Liver (tissue), 9 donors: ENCODE results near the gene NBAS. TPM values are rescaled to one million over a fixed set of nuclear protein-coding genes. Genes with fewer than 3 reads are reported as not detected.
A peak's percentile ranks its signal among the peaks of the same experiment; 100 is the strongest.

Experiments used
- DNase-seq: peaks from one replicate; pipeline ENCODE4 v3.0.0-alpha.2; 2017; ENCODE audit warnings: low spot score
- H3K27ac ChIP-seq, 2 donors: one replicate each; pipeline ENCODE4 v1.7.0; 2013; ENCODE audit warnings: inconsistent platforms in 2 of 2, low read length in 2 of 2, control low read depth in 1 of 2, low read depth in 1 of 2, mild to moderate bottlenecking in 1 of 2
- H3K27me3 ChIP-seq, 4 donors: one replicate each; pipeline versions ENCODE4 v1.6.1 to v1.7.0; 2013; ENCODE audit warnings: low read length in 3 of 4, inconsistent platforms in 1 of 4, mild to moderate bottlenecking in 1 of 4, moderate library complexity in 1 of 4; ENCODE audit not compliant: control insufficient read depth in 4 of 4, insufficient read depth in 4 of 4
- H3K36me3 ChIP-seq, 4 donors: one replicate each; pipeline versions ENCODE4 v1.6.1 to v1.7.0; 2013; ENCODE audit warnings: low read length in 3 of 4, mild to moderate bottlenecking in 3 of 4, low read depth in 1 of 4, moderate library complexity in 1 of 4; ENCODE audit not compliant: control insufficient read depth in 4 of 4, insufficient read depth in 3 of 4
- H3K4me1 ChIP-seq, 4 donors: one replicate each; pipeline versions ENCODE4 v1.6.1 to v1.7.0; 2013; ENCODE audit warnings: low read length in 3 of 4, mild to moderate bottlenecking in 3 of 4, moderate library complexity in 1 of 4; ENCODE audit not compliant: control insufficient read depth in 4 of 4, insufficient read depth in 4 of 4
- H3K4me3 ChIP-seq, 3 donors: one replicate each; pipeline versions ENCODE4 v1.6.1 to v1.7.0; 2013; ENCODE audit warnings: low read length in 3 of 3, control low read depth in 1 of 3, low read depth in 1 of 3, mild to moderate bottlenecking in 1 of 3
- H3K9ac ChIP-seq, 2 donors: one replicate each; pipeline ENCODE4 v1.7.0; 2013; ENCODE audit warnings: low read length in 2 of 2, mild to moderate bottlenecking in 2 of 2, moderate library complexity in 2 of 2, control low read depth in 1 of 2, low read depth in 1 of 2
- H3K9me3 ChIP-seq, 4 donors: one replicate each; pipeline versions ENCODE4 v1.6.1 to v1.7.0; 2013; ENCODE audit warnings: low read length in 3 of 4; ENCODE audit not compliant: control insufficient read depth in 4 of 4
- FOXA1 ChIP-seq: IDR thresholded peaks from 2 replicates; pipeline ENCODE4 v1.6.1; 2016; ENCODE audit warnings: antibody characterized with exemption
- FOXA2 ChIP-seq: IDR thresholded peaks from 2 replicates; pipeline ENCODE4 v1.6.1; 2016; ENCODE audit warnings: antibody characterized with exemption
- HNF4A ChIP-seq, 2 donors: conservative IDR thresholded peaks; 2 replicates each; pipeline ENCODE4 v1.6.1; 2016; ENCODE audit warnings: antibody characterized with exemption in 2 of 2, mild to moderate bottlenecking in 2 of 2
- HNF4G ChIP-seq: IDR thresholded peaks from 2 replicates; pipeline ENCODE4 v1.6.1; 2016; ENCODE audit warnings: antibody characterized with exemption
- JUND ChIP-seq, 2 donors: IDR thresholded peaks; 2 replicates each; pipeline ENCODE4 v1.6.1; 2016; ENCODE audit warnings: antibody characterized with exemption in 2 of 2
- NR2F2 ChIP-seq: IDR thresholded peaks from 2 replicates; pipeline ENCODE4 v1.6.1; 2016; ENCODE audit warnings: antibody characterized with exemption
- RXRA ChIP-seq, 2 donors: IDR thresholded peaks; 2 replicates each; pipeline ENCODE4 v1.6.1; 2017 to 2018; ENCODE audit warnings: antibody characterized with exemption in 2 of 2, mild to moderate bottlenecking in 1 of 2
- SP1 ChIP-seq: IDR thresholded peaks from 2 replicates; pipeline ENCODE4 v1.6.1; 2018; ENCODE audit warnings: antibody characterized with exemption, mild to moderate bottlenecking
- TAF1 ChIP-seq: conservative IDR thresholded peaks from 2 replicates; pipeline ENCODE4 v1.6.1; 2016; ENCODE audit warnings: antibody characterized with exemption, mild to moderate bottlenecking
- YY1 ChIP-seq: IDR thresholded peaks from 2 replicates; pipeline ENCODE4 v1.6.1; 2016; ENCODE audit warnings: antibody characterized with exemption, mild to moderate bottlenecking
- WGBS: extraction: QIAGEN DNeasy Blood & Tissue Kit; methylation state at CpG from one replicate; pipeline ENCODE4 v1.1.7; 2013; 5-methylcytosine and 5-hydroxymethylcytosine counted together
- polyA plus RNA-seq, 2 donors: library from polyadenylated mRNA; stranded (reverse) in 1 of 2; unstranded in 1 of 2; fragments of 200-250 nt in 1 of 2; fragments of >200 nt in 1 of 2; fragmentation: Nextera tagmentation in 1 of 2; extraction: Ambion mirVana in 1 of 2; gene quantifications; one replicate each; pipeline versions ENCODE4 v1.2.1 to v1.2.3, GENCODE V29; 2013 to 2015
- total RNA-seq, 2 donors: library from RNA; depleted of rRNA; stranded (reverse); fragments of >200 nt; gene quantifications; one replicate each; pipeline ENCODE4 v1.2.3, GENCODE V29; 2014
- TF ChIP-seq, protein P1 (sequence below): IDR thresholded peaks from 2 replicates; pipeline ENCODE4 v1.6.1; 2016; ENCODE audit warnings: antibody characterized with exemption
- TF ChIP-seq, protein P2 (sequence below): IDR thresholded peaks from 2 replicates; pipeline ENCODE4 v1.6.1; 2016; ENCODE audit warnings: antibody characterized with exemption
- TF ChIP-seq, protein P3 (sequence below): fragments of 150-350 bp; IDR thresholded peaks from 2 replicates; pipeline ENCODE4 v1.5.1; 2017; ENCODE audit warnings: improper control_type of control experiment, low read depth, low read length; ENCODE audit not compliant: missing input control
- TF ChIP-seq, protein P4 (sequence below): IDR thresholded peaks from 2 replicates; pipeline ENCODE4 v1.6.1; 2016; ENCODE audit warnings: antibody characterized with exemption, mild to moderate bottlenecking
- TF ChIP-seq, protein P5 (sequence below): IDR thresholded peaks from 2 replicates; pipeline ENCODE4 v1.6.1; 2016; ENCODE audit warnings: antibody characterized with exemption
- donor health status: healthy.
- donor health status: healthy.
- donor health status: healthy.
- donor health status: healthy.
- donor health status: healthy.

Gene NBAS
- total and polyA plus RNA-seq, 4 donors, result 10.5 to 40.0 (median 18.9) TPM

DNA sequence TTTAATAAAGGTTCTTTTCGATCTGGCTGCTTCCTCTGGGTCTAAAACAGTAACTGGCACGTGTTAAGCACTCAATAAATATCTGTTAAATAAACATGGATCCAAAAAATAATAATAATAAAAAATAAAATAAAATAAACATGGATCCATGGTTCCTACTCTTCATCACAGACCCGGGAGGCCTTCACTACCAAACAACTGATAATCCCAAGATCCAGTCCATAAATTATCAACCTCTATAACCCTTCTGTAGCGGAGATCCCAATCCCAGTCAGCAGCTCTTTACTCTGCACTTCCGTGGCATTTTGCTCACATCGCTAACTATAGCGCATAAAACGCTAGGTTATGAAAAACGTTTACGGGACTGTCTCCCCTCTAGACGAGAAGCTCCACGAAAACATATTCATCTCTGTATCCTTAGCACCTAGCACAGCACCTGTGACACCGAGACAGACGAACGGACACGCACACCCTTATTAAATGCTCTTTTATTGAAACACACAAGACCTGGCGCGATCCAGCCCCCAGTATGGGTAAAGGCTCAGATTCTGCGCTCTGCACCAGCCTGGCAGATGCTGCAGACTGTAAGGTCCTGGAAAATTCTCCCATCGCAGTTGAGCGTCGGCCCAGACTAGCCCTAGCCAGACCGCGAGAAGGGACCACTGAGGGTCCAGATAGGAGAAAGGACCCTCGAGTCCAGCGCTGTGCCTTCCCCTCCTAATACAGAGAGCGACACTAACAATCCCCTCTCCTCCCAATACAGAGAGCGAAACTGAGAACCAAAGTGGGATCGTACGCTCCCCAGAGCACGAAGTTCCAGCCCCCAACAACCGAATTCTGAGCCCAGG lies 770 bp downstream of the NBAS start:
- TF ChIP-seq RXRA (IDR thresholded peaks at IDR 0.05), result no peak
- TF ChIP-seq, protein P1, sequence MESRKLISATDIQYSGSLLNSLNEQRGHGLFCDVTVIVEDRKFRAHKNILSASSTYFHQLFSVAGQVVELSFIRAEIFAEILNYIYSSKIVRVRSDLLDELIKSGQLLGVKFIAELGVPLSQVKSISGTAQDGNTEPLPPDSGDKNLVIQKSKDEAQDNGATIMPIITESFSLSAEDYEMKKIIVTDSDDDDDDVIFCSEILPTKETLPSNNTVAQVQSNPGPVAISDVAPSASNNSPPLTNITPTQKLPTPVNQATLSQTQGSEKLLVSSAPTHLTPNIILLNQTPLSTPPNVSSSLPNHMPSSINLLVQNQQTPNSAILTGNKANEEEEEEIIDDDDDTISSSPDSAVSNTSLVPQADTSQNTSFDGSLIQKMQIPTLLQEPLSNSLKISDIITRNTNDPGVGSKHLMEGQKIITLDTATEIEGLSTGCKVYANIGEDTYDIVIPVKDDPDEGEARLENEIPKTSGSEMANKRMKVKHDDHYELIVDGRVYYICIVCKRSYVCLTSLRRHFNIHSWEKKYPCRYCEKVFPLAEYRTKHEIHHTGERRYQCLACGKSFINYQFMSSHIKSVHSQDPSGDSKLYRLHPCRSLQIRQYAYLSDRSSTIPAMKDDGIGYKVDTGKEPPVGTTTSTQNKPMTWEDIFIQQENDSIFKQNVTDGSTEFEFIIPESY, result no peak
- TF ChIP-seq HNF4G, result no peak
- no peak for TF ChIP-seq TAF1
- TF ChIP-seq NR2F2, result no peak
- no peak for TF ChIP-seq FOXA2
- DNase-seq, result peak; percentile 54
- WGBS, result 1% methylated on average over 32 of the region's 32 CpGs
- Histone ChIP-seq H3K36me3 (peaks cover 0 to 4% (median under 1%) of the 10 kb centered on the region in 4 donors), H3K9me3 (no peaks in the 10 kb centered on the region), H3K27me3 (no peaks in the 10 kb centered on the region), H3K4me1 (peaks cover 4 to 15% (median 12%) of the 10 kb centered on the region in 4 donors), H3K9ac (peak overlapping the region; percentile 59 to 73), H3K4me3 (peak overlapping the region; percentile 69 to 91 (median 82)), H3K27ac (peak overlapping the region in 1 of 2 donors; percentile 67)

DNA sequence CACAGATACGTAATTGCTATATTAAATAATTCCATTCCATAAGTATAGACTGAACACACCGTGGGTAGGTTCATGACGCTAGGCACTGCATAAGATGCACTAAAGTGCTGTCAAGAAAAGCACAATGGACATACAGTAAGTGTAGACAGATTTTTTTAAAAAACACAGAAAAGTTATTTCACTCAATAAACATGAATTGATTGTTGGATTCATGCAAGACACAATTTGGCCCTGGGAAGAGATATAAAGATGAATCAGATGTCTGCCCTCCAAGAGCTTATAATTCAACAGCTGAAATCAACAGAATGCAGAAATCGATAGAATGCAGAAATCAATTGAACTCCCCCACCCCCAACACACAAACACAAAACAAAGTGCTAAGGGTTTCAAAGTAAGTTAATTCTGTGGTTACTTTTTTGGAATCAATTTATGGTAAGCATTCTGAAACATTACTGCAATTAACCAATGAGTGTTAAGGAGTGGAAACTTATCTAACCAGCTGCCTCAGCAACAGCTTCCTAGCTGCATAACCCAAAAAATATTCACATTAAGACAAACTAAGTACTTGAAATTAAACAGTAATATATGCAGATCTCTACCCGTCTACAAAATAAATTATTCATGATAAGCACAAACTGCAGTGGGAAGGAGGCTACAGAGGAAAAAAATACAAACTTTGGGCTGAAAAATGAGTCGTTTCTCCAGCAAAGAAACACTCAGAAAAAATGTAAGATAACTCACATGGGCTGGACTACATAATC lies 1.6 kb downstream of the NBAS start:
- no peak for DNase-seq
- 71% methylated on average over 6 of the region's 6 CpGs for WGBS

DNA sequence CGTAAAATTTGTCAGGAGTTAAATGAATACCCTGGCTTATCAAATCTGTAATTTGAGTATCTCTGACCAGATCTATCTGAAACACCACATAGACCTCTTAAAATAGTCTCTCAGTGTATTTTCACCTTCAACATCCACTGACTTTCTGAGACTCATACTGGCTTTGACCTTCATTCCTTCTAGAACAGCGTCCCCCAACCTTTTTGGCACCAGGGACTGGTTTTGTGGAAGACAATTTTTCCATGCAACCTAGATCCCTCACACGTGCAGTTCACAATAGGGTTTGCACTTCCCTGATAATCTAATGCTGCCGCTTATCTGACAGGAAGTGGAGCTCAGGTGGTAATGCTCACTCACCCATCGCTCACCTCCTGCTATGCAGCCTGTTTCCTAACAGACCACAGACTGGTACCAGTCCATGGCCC lies 3.2 kb downstream of the NBAS start:
- Histone ChIP-seq H3K36me3 (peaks cover 0 to 8% (median 2%) of the 10 kb centered on the region in 4 donors), H3K9me3 (no peaks in the 10 kb centered on the region), H3K27me3 (no peaks in the 10 kb centered on the region), H3K27ac (no peak overlapping the region), H3K4me3 (no peak overlapping the region), H3K9ac (no peak overlapping the region), H3K4me1 (peaks cover 4 to 15% (median 12%) of the 10 kb centered on the region in 4 donors)
- no peak for TF ChIP-seq NR2F2
- no peak for TF ChIP-seq JUND (IDR thresholded peaks at IDR 0.05)
- TF ChIP-seq, protein P2, sequence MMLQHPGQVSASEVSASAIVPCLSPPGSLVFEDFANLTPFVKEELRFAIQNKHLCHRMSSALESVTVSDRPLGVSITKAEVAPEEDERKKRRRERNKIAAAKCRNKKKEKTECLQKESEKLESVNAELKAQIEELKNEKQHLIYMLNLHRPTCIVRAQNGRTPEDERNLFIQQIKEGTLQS, result no peak
- no peak for TF ChIP-seq SP1
- TF ChIP-seq, protein P3, sequence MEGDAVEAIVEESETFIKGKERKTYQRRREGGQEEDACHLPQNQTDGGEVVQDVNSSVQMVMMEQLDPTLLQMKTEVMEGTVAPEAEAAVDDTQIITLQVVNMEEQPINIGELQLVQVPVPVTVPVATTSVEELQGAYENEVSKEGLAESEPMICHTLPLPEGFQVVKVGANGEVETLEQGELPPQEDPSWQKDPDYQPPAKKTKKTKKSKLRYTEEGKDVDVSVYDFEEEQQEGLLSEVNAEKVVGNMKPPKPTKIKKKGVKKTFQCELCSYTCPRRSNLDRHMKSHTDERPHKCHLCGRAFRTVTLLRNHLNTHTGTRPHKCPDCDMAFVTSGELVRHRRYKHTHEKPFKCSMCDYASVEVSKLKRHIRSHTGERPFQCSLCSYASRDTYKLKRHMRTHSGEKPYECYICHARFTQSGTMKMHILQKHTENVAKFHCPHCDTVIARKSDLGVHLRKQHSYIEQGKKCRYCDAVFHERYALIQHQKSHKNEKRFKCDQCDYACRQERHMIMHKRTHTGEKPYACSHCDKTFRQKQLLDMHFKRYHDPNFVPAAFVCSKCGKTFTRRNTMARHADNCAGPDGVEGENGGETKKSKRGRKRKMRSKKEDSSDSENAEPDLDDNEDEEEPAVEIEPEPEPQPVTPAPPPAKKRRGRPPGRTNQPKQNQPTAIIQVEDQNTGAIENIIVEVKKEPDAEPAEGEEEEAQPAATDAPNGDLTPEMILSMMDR, result no peak
- TF ChIP-seq, protein P4, sequence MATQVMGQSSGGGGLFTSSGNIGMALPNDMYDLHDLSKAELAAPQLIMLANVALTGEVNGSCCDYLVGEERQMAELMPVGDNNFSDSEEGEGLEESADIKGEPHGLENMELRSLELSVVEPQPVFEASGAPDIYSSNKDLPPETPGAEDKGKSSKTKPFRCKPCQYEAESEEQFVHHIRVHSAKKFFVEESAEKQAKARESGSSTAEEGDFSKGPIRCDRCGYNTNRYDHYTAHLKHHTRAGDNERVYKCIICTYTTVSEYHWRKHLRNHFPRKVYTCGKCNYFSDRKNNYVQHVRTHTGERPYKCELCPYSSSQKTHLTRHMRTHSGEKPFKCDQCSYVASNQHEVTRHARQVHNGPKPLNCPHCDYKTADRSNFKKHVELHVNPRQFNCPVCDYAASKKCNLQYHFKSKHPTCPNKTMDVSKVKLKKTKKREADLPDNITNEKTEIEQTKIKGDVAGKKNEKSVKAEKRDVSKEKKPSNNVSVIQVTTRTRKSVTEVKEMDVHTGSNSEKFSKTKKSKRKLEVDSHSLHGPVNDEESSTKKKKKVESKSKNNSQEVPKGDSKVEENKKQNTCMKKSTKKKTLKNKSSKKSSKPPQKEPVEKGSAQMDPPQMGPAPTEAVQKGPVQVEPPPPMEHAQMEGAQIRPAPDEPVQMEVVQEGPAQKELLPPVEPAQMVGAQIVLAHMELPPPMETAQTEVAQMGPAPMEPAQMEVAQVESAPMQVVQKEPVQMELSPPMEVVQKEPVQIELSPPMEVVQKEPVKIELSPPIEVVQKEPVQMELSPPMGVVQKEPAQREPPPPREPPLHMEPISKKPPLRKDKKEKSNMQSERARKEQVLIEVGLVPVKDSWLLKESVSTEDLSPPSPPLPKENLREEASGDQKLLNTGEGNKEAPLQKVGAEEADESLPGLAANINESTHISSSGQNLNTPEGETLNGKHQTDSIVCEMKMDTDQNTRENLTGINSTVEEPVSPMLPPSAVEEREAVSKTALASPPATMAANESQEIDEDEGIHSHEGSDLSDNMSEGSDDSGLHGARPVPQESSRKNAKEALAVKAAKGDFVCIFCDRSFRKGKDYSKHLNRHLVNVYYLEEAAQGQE, result no peak
- TF ChIP-seq FOXA2, result no peak
- TF ChIP-seq, protein P5, sequence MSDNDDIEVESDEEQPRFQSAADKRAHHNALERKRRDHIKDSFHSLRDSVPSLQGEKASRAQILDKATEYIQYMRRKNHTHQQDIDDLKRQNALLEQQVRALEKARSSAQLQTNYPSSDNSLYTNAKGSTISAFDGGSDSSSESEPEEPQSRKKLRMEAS, result no peak
- no peak for TF ChIP-seq HNF4A (conservative IDR thresholded peaks at IDR 0.05)
- no peak for TF ChIP-seq FOXA1
- TF ChIP-seq RXRA (IDR thresholded peaks at IDR 0.05), result no peak
- WGBS, result 79% methylated on average over 5 of the region's 5 CpGs
- DNase-seq, result no peak

More for the DNA sequence above, 1.6 kb downstream of the NBAS start:
- Histone ChIP-seq H3K9ac (peak overlapping the region; percentile 40 to 54), H3K27me3 (no peaks in the 10 kb centered on the region), H3K36me3 (peaks cover 0 to 4% (median under 1%) of the 10 kb centered on the region in 4 donors), H3K27ac (no peak overlapping the region), H3K4me3 (peak overlapping the region in 2 of 3 donors; percentile 7 to 69), H3K4me1 (peaks cover 4 to 15% (median 12%) of the 10 kb centered on the region in 4 donors), H3K9me3 (no peaks in the 10 kb centered on the region)
- no peak for TF ChIP-seq YY1
